ENCODE results near the gene AKR1C8.
"Not testable (repeated sequence)": the region's sequence is repeated elsewhere in the genome, so short reads cannot be mapped to it uniquely, and the experiment has no call there.

The AKR1C8 gene

DNA sequence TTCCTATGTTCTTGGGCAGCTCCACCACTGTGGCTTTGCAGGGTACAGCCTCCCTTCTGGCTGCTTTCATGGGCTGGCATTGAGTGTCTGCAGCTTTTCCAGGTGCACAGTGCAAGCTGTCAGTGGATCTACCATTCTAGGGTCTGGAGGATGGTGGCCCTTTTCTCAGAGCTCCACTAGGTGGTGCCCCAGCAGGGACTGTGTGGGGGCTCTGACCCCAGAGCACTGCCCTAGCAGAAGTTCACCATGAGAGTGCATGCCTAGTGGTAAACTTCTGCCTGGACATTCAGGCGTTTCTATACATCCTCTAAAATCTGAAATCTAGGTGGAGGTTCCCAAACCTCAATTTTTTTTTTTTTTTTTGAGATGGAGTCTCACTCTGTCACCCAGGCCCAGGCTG lies 25.3 kb upstream of the AKR1C8 start:
- H3K79me1 ChIP-seq (ENCODE audit: low read length); H2BK12ac ChIP-seq (ENCODE audit: low read length); H3K23ac ChIP-seq (ENCODE audit: low read length); H4K91ac ChIP-seq (ENCODE audit: low read depth, low read length); H3K4me3 ChIP-seq (ENCODE audit: low read depth, low read length); H2AK5ac ChIP-seq (ENCODE audit: low read length); DNase-seq; H3K9ac ChIP-seq (ENCODE audit: low read length); H4K8ac ChIP-seq (ENCODE audit: low read depth, low read length); H2AFZ ChIP-seq (ENCODE audit: insufficient read depth, low read length, poor library complexity); H2BK5ac ChIP-seq (ENCODE audit: low read depth, low read length, poor library complexity); H3K27ac ChIP-seq (ENCODE audit: low read depth, low read length); H4K12ac ChIP-seq (ENCODE audit: low read depth, low read length); H3K4me2 ChIP-seq (ENCODE audit: low read length); H2BK120ac ChIP-seq (ENCODE audit: insufficient read depth, low read length, poor library complexity); H3K79me2 ChIP-seq (ENCODE audit: control insufficient read depth, insufficient read depth, low read length, poor library complexity); H3K14ac ChIP-seq (ENCODE audit: low read length); H3K27me3 ChIP-seq (ENCODE audit: insufficient read depth, low read length); H3K36me3 ChIP-seq (ENCODE audit: control insufficient read depth in 1 of 2, insufficient read depth in 2 of 2, low read length in 2 of 2); H3K4me1 ChIP-seq (ENCODE audit: control insufficient read depth in 1 of 2, insufficient read depth in 2 of 2, low read length in 2 of 2); H3K9me3 ChIP-seq (ENCODE audit: insufficient read depth, low read depth, low read length); H3K4ac ChIP-seq (ENCODE audit: low read depth, low read length); H3K18ac ChIP-seq (ENCODE audit: low read length): not testable (repeated sequence)
- WGBS (ENCODE audit: extremely low coverage, insufficient coverage, insufficient read length), result no CpG with 5 or more reads among the region's 1 CpG

DNA sequence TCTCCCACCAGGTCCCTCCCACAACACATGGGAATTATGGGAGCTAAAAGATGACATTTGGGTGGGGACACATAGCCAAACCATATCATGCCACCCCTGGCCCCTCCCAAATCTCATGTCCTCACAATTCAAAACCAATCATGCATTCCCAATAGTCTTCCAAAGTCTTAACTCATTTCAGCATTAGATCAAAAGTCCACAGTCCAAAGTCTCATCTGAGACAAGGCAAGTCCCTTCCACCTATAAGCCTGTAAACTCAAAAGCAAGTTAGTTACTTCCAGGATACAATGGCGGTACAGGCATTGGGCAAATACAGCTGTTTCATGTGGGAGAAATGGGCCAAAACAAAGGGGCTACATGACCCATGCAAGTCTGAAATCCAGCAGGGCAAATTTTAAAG lies 24.8 kb upstream of the AKR1C8 start:
- not testable (repeated sequence) for H4K91ac ChIP-seq (ENCODE audit: low read depth, low read length); H3K9me3 ChIP-seq (ENCODE audit: insufficient read depth, low read depth, low read length); H3K79me2 ChIP-seq (ENCODE audit: control insufficient read depth, insufficient read depth, low read length, poor library complexity); H2AK5ac ChIP-seq (ENCODE audit: low read length); H4K12ac ChIP-seq (ENCODE audit: low read depth, low read length); H3K4me2 ChIP-seq (ENCODE audit: low read length); H4K8ac ChIP-seq (ENCODE audit: low read depth, low read length); H2BK5ac ChIP-seq (ENCODE audit: low read depth, low read length, poor library complexity); H3K4me3 ChIP-seq (ENCODE audit: low read depth, low read length); H3K23ac ChIP-seq (ENCODE audit: low read length); H3K14ac ChIP-seq (ENCODE audit: low read length); H3K27ac ChIP-seq (ENCODE audit: low read depth, low read length); H2BK120ac ChIP-seq (ENCODE audit: insufficient read depth, low read length, poor library complexity); H3K27me3 ChIP-seq (ENCODE audit: insufficient read depth, low read length); H3K36me3 ChIP-seq (ENCODE audit: control insufficient read depth in 1 of 2, insufficient read depth in 2 of 2, low read length in 2 of 2); H3K4ac ChIP-seq (ENCODE audit: low read depth, low read length); H3K18ac ChIP-seq (ENCODE audit: low read length); DNase-seq; H2AFZ ChIP-seq (ENCODE audit: insufficient read depth, low read length, poor library complexity); H3K79me1 ChIP-seq (ENCODE audit: low read length); H3K9ac ChIP-seq (ENCODE audit: low read length); H2BK12ac ChIP-seq (ENCODE audit: low read length); H3K4me1 ChIP-seq (ENCODE audit: control insufficient read depth in 1 of 2, insufficient read depth in 2 of 2, low read length in 2 of 2)
- no CpG with 5 or more reads among the region's 1 CpG for WGBS (ENCODE audit: extremely low coverage, insufficient coverage, insufficient read length)

DNA sequence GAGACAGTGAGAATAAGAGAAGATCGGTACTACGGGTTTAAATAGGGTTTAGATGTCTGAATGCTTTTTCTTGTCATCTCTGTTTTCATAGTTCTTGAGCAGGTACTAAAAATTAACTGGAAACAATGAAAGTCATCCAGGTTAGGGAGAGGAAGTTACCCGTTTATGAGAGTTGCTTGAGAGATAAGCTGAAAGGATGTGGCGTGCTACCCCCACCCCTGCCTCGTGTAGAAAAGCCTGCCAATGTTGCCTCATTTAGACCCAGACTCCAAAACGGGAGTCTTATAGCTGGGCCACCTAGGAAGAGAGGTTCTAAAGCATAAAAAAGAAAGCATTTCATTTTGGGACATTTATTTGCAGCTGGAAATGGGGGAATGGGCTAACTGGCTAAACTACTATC lies 21.8 kb upstream of the AKR1C8 start:
- Histone ChIP-seq H3K27me3 (ENCODE audit: insufficient read depth, low read length) (no peaks in the 10 kb centered on the region), H3K14ac (ENCODE audit: low read length) (no peak overlapping the region), H3K79me2 (ENCODE audit: control insufficient read depth, insufficient read depth, low read length, poor library complexity) (no peaks in the 10 kb centered on the region), H3K79me1 (ENCODE audit: low read length) (no peaks in the 10 kb centered on the region), H2BK12ac (ENCODE audit: low read length) (no peak overlapping the region), H4K12ac (ENCODE audit: low read depth, low read length) (no peak overlapping the region), H4K91ac (ENCODE audit: low read depth, low read length) (no peak overlapping the region), H3K23ac (ENCODE audit: low read length) (no peak overlapping the region), H3K18ac (ENCODE audit: low read length) (no peak overlapping the region), H3K4me3 (ENCODE audit: low read depth, low read length) (no peak overlapping the region), H3K4me1 (ENCODE audit: control insufficient read depth in 1 of 2, insufficient read depth in 2 of 2, low read length in 2 of 2) (no peaks in the 10 kb centered on the region), H3K4me2 (ENCODE audit: low read length) (no peak overlapping the region), H3K9ac (ENCODE audit: low read length) (no peak overlapping the region), H2AFZ (ENCODE audit: insufficient read depth, low read length, poor library complexity) (no peak overlapping the region), H4K8ac (ENCODE audit: low read depth, low read length) (no peak overlapping the region), H3K4ac (ENCODE audit: low read depth, low read length) (no peak overlapping the region), H3K27ac (ENCODE audit: low read depth, low read length) (no peak overlapping the region), H3K36me3 (ENCODE audit: control insufficient read depth in 1 of 2, insufficient read depth in 2 of 2, low read length in 2 of 2) (no peaks in the 10 kb centered on the region), H2AK5ac (ENCODE audit: low read length) (no peak overlapping the region), H2BK5ac (ENCODE audit: low read depth, low read length, poor library complexity) (no peak overlapping the region), H3K9me3 (ENCODE audit: insufficient read depth, low read depth, low read length) (peaks cover 3% of the 10 kb centered on the region), H2BK120ac (ENCODE audit: insufficient read depth, low read length, poor library complexity) (no peak overlapping the region)
- no CpG with 5 or more reads among the region's 6 CpGs for WGBS (ENCODE audit: extremely low coverage, insufficient coverage, insufficient read length)
- no peak for DNase-seq

GRCh38 chr10:5199398-5199797 lies 14.4 kb upstream of the AKR1C8 start:
- Histone ChIP-seq H2BK5ac (ENCODE audit: low read depth, low read length, poor library complexity) (no peak overlapping the region), H3K14ac (ENCODE audit: low read length) (no peak overlapping the region), H3K4me3 (ENCODE audit: low read depth, low read length) (no peak overlapping the region), H4K91ac (ENCODE audit: low read depth, low read length) (no peak overlapping the region), H2BK120ac (ENCODE audit: insufficient read depth, low read length, poor library complexity) (no peak overlapping the region), H3K27ac (ENCODE audit: low read depth, low read length) (no peak overlapping the region), H3K4ac (ENCODE audit: low read depth, low read length) (no peak overlapping the region), H3K79me1 (ENCODE audit: low read length) (no peaks in the 10 kb centered on the region), H4K12ac (ENCODE audit: low read depth, low read length) (no peak overlapping the region), H2AK5ac (ENCODE audit: low read length) (no peak overlapping the region), H3K9ac (ENCODE audit: low read length) (no peak overlapping the region), H3K27me3 (ENCODE audit: insufficient read depth, low read length) (no peaks in the 10 kb centered on the region), H3K4me2 (ENCODE audit: low read length) (no peak overlapping the region), H3K23ac (ENCODE audit: low read length) (no peak overlapping the region), H2AFZ (ENCODE audit: insufficient read depth, low read length, poor library complexity) (no peak overlapping the region), H4K8ac (ENCODE audit: low read depth, low read length) (no peak overlapping the region), H3K18ac (ENCODE audit: low read length) (no peak overlapping the region), H3K79me2 (ENCODE audit: control insufficient read depth, insufficient read depth, low read length, poor library complexity) (no peaks in the 10 kb centered on the region), H3K36me3 (ENCODE audit: control insufficient read depth in 1 of 2, insufficient read depth in 2 of 2, low read length in 2 of 2) (no peaks in the 10 kb centered on the region), H3K9me3 (ENCODE audit: insufficient read depth, low read depth, low read length) (no peaks in the 10 kb centered on the region), H3K4me1 (ENCODE audit: control insufficient read depth in 1 of 2, insufficient read depth in 2 of 2, low read length in 2 of 2) (no peaks in the 10 kb centered on the region), H2BK12ac (ENCODE audit: low read length) (no peak overlapping the region)
- DNase-seq, result no peak
- no CpG with 5 or more reads among the region's 8 CpGs for WGBS (ENCODE audit: extremely low coverage, insufficient coverage, insufficient read length)

Data from trophoblast cell (in vitro differentiated cells and primary cell).